MM.1S (cell line): ENCODE results near the gene GABARAPL2.

ENCODE experiments used
- DNase-seq: peaks from one replicate; pipeline ENCODE4 v3.0.0-alpha.2; 2015
- H2AFZ ChIP-seq: fragments of 300-600 bp; sonication (generic); 2 replicates; pipeline ENCODE4 v1.6.0; 2016; ENCODE audit warnings: antibody characterized with exemption, low read length
- H3F3A ChIP-seq: fragments of 300-600 bp; sonication (generic); 2 replicates; pipeline ENCODE4 v1.6.1; 2016; ENCODE audit warnings: mild to moderate bottlenecking, antibody characterized with exemption, low read length, moderate library complexity, mixed read lengths; ENCODE audit not compliant: insufficient read depth
- H3K27ac ChIP-seq: fragments of 300-600 bp; sonication (generic); 2 replicates; pipeline ENCODE4 v1.5.1; 2016; ENCODE audit warnings: mild to moderate bottlenecking, low read length
- H3K27me3 ChIP-seq: fragments of 300-600 bp; sonication (generic); replicated peaks from 2 replicates; pipeline ENCODE4 v1.6.0; 2016; ENCODE audit warnings: low read length; ENCODE audit not compliant: insufficient read depth
- H3K36me3 ChIP-seq: fragments of 300-600 bp; sonication (generic); replicated peaks from 2 replicates; pipeline ENCODE4 v1.6.1; 2016; ENCODE audit warnings: mild to moderate bottlenecking, low read length, mixed read lengths; ENCODE audit not compliant: insufficient read depth
- H3K4me1 ChIP-seq: fragments of 300-600 bp; sonication (generic); 2 replicates; pipeline ENCODE4 v1.6.1; 2016; ENCODE audit warnings: low read length, mixed read lengths
- H3K4me2 ChIP-seq: fragments of 300-600 bp; sonication (generic); 2 replicates; pipeline ENCODE4 v1.6.0; 2016; ENCODE audit warnings: low read depth, low read length
- H3K4me3 ChIP-seq: fragments of 300-600 bp; sonication (generic); 2 replicates; pipeline ENCODE4 v1.5.1; 2016; ENCODE audit warnings: low read length, mixed read lengths
- H3K79me2 ChIP-seq: fragments of 300-600 bp; sonication (generic); 2 replicates; pipeline ENCODE4 v1.6.1; 2016; ENCODE audit warnings: mixed run types, low read length, mixed read lengths
- H3K9ac ChIP-seq: fragments of 300-600 bp; sonication (generic); 2 replicates; pipeline ENCODE4 v1.6.1; 2016; ENCODE audit warnings: low read length, mixed read lengths
- H3K9me2 ChIP-seq: fragments of 300-600 bp; sonication (generic); replicated peaks from 2 replicates; pipeline ENCODE4 v1.6.1; 2016; ENCODE audit warnings: mild to moderate bottlenecking, low read length, mixed read lengths; ENCODE audit not compliant: insufficient read depth
- H3K9me3 ChIP-seq: fragments of 300-600 bp; sonication (generic); replicated peaks from 2 replicates; pipeline ENCODE4 v1.6.1; 2016; ENCODE audit warnings: mild to moderate bottlenecking, low read length, mixed read lengths; ENCODE audit not compliant: insufficient read depth
- H4K20me1 ChIP-seq: fragments of 300-600 bp; sonication (generic); 2 replicates; pipeline ENCODE4 v1.6.1; 2016; ENCODE audit warnings: mild to moderate bottlenecking, low read length, moderate library complexity, mixed read lengths; ENCODE audit not compliant: insufficient read depth
- CTCF ChIP-seq: fragments of 300-600 bp; sonication (generic); IDR thresholded peaks from 2 replicates; pipeline ENCODE4 v1.5.1; 2016; ENCODE audit warnings: antibody characterized with exemption, low read length, mixed read lengths
- EZH2 ChIP-seq: fragments of 300-600 bp; sonication (generic); optimal IDR thresholded peaks from 2 replicates; pipeline ENCODE3; 2017; ENCODE audit warnings: low read depth, mild to moderate bottlenecking, antibody characterized with exemption, low read length, mixed read lengths
- EZH2phosphoT487 ChIP-seq: fragments of 300-600 bp; sonication (generic); IDR thresholded peaks from 2 replicates; pipeline ENCODE4 v1.6.1; 2018; ENCODE audit warnings: antibody characterized with exemption, low read length

GABARAPL2 gene

DNA sequence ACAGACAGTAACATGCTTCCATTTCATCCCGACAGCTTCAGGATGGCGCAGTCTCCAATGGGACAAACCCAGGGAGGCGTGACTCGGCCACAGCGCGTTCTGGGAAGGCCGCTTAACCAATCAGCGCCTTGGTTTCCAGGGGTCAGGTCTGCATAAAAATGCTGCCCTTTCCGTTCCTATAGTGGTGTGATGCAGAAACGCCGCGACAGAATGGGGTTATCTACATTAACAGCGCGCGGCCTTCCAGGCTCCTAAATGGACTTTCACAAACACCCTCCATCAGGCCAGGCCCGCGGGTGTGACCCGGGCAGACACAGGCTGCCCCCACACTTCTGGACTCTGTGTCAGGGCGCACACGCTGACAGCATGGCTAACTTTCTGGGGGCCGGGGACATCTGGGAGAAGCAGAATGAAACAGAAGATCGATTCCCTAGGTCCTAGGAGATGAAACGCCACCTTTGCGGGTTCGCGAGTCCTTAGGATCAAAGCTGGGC lies 10.9 kb upstream of the GABARAPL2 start:
- H3F3A ChIP-seq, result peaks cover 4% of the 10 kb centered on the region; the same call in 1 of the 2 replicates
- H3K9me3 ChIP-seq, result no peaks in the 10 kb centered on the region
- H3K4me3 ChIP-seq, result peak overlapping the region; percentile 72
- no peaks in the 10 kb centered on the region for H3K4me1 ChIP-seq
- H4K20me1 ChIP-seq, result no peaks in the 10 kb centered on the region
- peak overlapping the region; percentile 70 for H2AFZ ChIP-seq
- no peaks in the 10 kb centered on the region for H3K36me3 ChIP-seq
- H3K9ac ChIP-seq, result peak overlapping the region; percentile 70
- peak; percentile 40 for DNase-seq
- H3K27ac ChIP-seq, result peak overlapping the region; percentile 77
- no peak for TF ChIP-seq EZH2phosphoT487
- TF ChIP-seq EZH2, result no peak
- no peak for TF ChIP-seq CTCF
- H3K79me2 ChIP-seq, result no peaks in the 10 kb centered on the region
- no peaks in the 10 kb centered on the region for H3K27me3 ChIP-seq
- no peaks in the 10 kb centered on the region for H3K9me2 ChIP-seq
- H3K4me2 ChIP-seq, result peak overlapping the region; percentile 86

- no peaks in the 10 kb centered on the region for H3K27me3 ChIP-seq
- H2AFZ ChIP-seq, result peak within 1 kb of the TSS; percentile 70
- H3K4me2 ChIP-seq, result peak within 1 kb of the TSS; percentile 86
- no peaks in the 10 kb centered on the region for H3K9me2 ChIP-seq
- H3K4me3 ChIP-seq, result peak within 1 kb of the TSS; percentile 72
- H3K79me2 ChIP-seq, result no peaks in the 10 kb centered on the region
- peak; percentile 91 for DNase-seq
- H3K36me3 ChIP-seq, result no peaks in the 10 kb centered on the region
- no peaks in the 10 kb centered on the region for H4K20me1 ChIP-seq
- no peaks in the 10 kb centered on the region for H3K9me3 ChIP-seq
- H3F3A ChIP-seq, result peaks cover 4% of the 10 kb centered on the region; the same call in 1 of the 2 replicates
- H3K9ac ChIP-seq, result peak within 1 kb of the TSS; percentile 70
- TF ChIP-seq EZH2phosphoT487 (no peak), EZH2 (no peak), CTCF (no peak)
- H3K4me1 ChIP-seq, result no peaks in the 10 kb centered on the region
- H3K27ac ChIP-seq, result peak within 1 kb of the TSS; percentile 77
These were observed 10.3 kb upstream of the GABARAPL2 start, which contains the start of gene TMEM231 for GRCh38 chr16:75555707-75556430. Gene TMEM231, minus strand, starts transcription at chr16:75556252. Its CDS starts 43 bp downstream, at chr16:75556209.

DNA sequence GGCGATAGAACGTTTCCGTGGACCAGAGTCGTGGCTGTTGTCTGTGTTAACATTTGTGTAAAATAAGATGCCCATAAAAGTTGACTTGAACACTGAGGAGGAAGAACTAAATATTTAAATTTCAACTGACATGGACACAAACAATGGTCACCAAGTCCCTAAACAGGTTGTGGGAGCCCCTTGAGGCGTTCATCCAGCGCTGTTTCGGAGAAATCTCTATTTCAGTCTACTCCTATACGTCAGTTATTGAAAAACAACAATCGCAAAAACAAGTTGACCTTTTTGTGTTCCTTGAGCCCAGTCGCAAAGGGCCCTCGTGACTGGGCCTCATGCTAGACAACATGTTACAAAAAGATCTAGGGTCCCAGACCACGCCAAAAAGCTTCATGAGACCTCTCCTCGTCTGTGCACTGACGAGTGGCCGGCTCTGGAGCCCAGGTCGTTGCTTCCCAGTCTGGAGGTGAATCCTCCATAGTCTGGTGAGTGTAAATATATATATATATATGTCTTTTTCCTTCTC lies 9.7 kb upstream of the GABARAPL2 start:
- no peaks in the 10 kb centered on the region for H3K27me3 ChIP-seq
- H3K9ac ChIP-seq, result no peak overlapping the region
- no peaks in the 10 kb centered on the region for H3K79me2 ChIP-seq
- no peaks in the 10 kb centered on the region for H3K9me3 ChIP-seq
- no peaks in the 10 kb centered on the region for H3K4me1 ChIP-seq
- no peaks in the 10 kb centered on the region for H3K9me2 ChIP-seq
- peaks cover 4% of the 10 kb centered on the region; the same call in 1 of the 2 replicates for H3F3A ChIP-seq
- H3K4me3 ChIP-seq, result peak overlapping the region; percentile 72; the same call in 1 of the 2 replicates
- no peak for DNase-seq
- TF ChIP-seq CTCF (no peak), EZH2phosphoT487 (no peak), EZH2 (no peak)
- H4K20me1 ChIP-seq, result no peaks in the 10 kb centered on the region
- H3K4me2 ChIP-seq, result peak overlapping the region; percentile 86
- peak overlapping the region; percentile 43; the same call in 1 of the 2 replicates for H2AFZ ChIP-seq
- no peaks in the 10 kb centered on the region for H3K36me3 ChIP-seq
- H3K27ac ChIP-seq, result no peak overlapping the region; the same call in 1 of the 2 replicates
